GM12872 (cell line): ENCODE measurements around the gene KIRREL3.

Source experiments
- CTCF ChIP-seq: IDR thresholded peaks from 3 replicates; pipeline ENCODE4 v1.5.1; 2011; ENCODE audit warnings: low read depth, mild to moderate bottlenecking, low read length, moderate library complexity; ENCODE audit not compliant: insufficient read depth

The KIRREL3 gene

GRCh38 chr11:126415669-126416420 is 584.7 kb downstream of the KIRREL3 start:
- TF ChIP-seq CTCF: no peak

GRCh38 chr11:126415128-126415527 is 585.4 kb downstream of the KIRREL3 start:
- no peak for TF ChIP-seq CTCF

GRCh38 chr11:126414615-126415014 is 586.0 kb downstream of the KIRREL3 start:
- TF ChIP-seq CTCF: no peak

- no peak for TF ChIP-seq CTCF
Observed at GRCh38 chr11:126413843-126414405, 586.6 kb downstream of the KIRREL3 start.

GRCh38 chr11:126413426-126413825 is 587.1 kb downstream of the KIRREL3 start:
- no peak for TF ChIP-seq CTCF

- no peak for TF ChIP-seq CTCF
Observed at GRCh38 chr11:126411971-126412381, 588.6 kb downstream of the KIRREL3 start.

GRCh38 chr11:126410649-126411048 is 589.9 kb downstream of the KIRREL3 start:
- TF ChIP-seq CTCF: no peak
